H1 (cell line): Measurements from ENCODE around the gene PATJ. TPM values are rescaled to one million over a fixed set of nuclear protein-coding genes. Genes with fewer than 3 reads are reported as not detected.

Experiments
- CTCF ChIA-PET: fragments of 300-600 bp; sonication (Branson Sonifier 250); formaldehyde crosslinking; loops from one replicate; lab custom pipeline; 2021; ENCODE audit not compliant: partially characterized antibody; lab: Charles Lee
- POLR2A ChIA-PET: fragments of 300-600 bp; sonication (Branson Sonifier 250); formaldehyde crosslinking; loops from one replicate; lab custom pipeline; 2021; ENCODE audit warnings: inconsistent platforms; ENCODE audit not compliant: partially characterized antibody; lab: Charles Lee
- DNase-seq, 2 experiments: peaks; one replicate each; pipeline versions ENCODE4 v3.0.0 to v3.0.0-alpha.2; 2010 to 2022; ENCODE audit warnings: low spot score in 2 of 2, low read depth in 1 of 2, mixed read lengths in 1 of 2
- FAIRE-seq: peaks from 2 replicates; lab custom pipeline; 2011; peaks lifted over from hg19 to GRCh38; lab: Jason Lieb, UNC
- H2AFZ ChIP-seq: 2 replicates; pipeline ENCODE4 v1.8.1; 2012; ENCODE audit warnings: low read length, inconsistent platforms
- H2AK5ac ChIP-seq: 2 replicates; pipeline ENCODE4 v1.6.1; 2013; ENCODE audit warnings: low read depth, low read length
- H2BK120ac ChIP-seq: replicated peaks from 2 replicates; pipeline ENCODE3; 2013; ENCODE audit warnings: low read depth, low read length, inconsistent platforms
- H2BK12ac ChIP-seq: 2 replicates; pipeline ENCODE4 v1.6.1; 2013; ENCODE audit warnings: low read depth, low read length
- H2BK15ac ChIP-seq: 2 replicates; pipeline ENCODE4 v1.6.1; 2013; ENCODE audit warnings: low read length
- H2BK20ac ChIP-seq: 2 replicates; pipeline ENCODE4 v1.6.1; 2013; ENCODE audit warnings: low read length
- H2BK5ac ChIP-seq: 2 replicates; pipeline ENCODE4 v1.6.1; 2013; ENCODE audit warnings: low read depth, low read length
- H3K14ac ChIP-seq: 2 replicates; pipeline ENCODE4 v1.6.1; 2013; ENCODE audit warnings: inconsistent platforms; ENCODE audit not compliant: insufficient read length
- H3K18ac ChIP-seq: 2 replicates; pipeline ENCODE4 v1.6.1; 2013; ENCODE audit warnings: low read length; ENCODE audit errors: extremely low read depth
- H3K23ac ChIP-seq: 2 replicates; pipeline ENCODE4 v1.6.1; 2013; ENCODE audit warnings: inconsistent platforms; ENCODE audit not compliant: insufficient read length
- H3K23me2 ChIP-seq: 2 replicates; pipeline ENCODE4 v1.6.1; 2013; ENCODE audit warnings: low read depth, low read length
- H3K27ac ChIP-seq: 2 replicates; pipeline ENCODE4 v1.6.1; 2011; ENCODE audit warnings: low read depth, low read length, inconsistent platforms
- H3K27me3 ChIP-seq, 4 experiments: replicated peaks in 1 of 4; 1 replicate in 1 of 4; 2 replicates in 3 of 4; pipeline versions ENCODE4 v1.6.1 to v1.8.1; 2011 to 2013; ENCODE audit warnings: low read length in 3 of 4, mild to moderate bottlenecking in 3 of 4, inconsistent platforms in 2 of 4, mixed read lengths in 2 of 4, moderate library complexity in 1 of 4; ENCODE audit not compliant: control insufficient read depth in 3 of 4, insufficient read depth in 3 of 4; ENCODE audit errors: extremely low read depth in 1 of 4
- H3K36me3 ChIP-seq, 4 experiments: 2 replicates each; pipeline versions ENCODE4 v1.6.1 to v1.8.1; 2011 to 2013; ENCODE audit warnings: mild to moderate bottlenecking in 4 of 4, low read length in 3 of 4, moderate library complexity in 2 of 4, control low read depth in 1 of 4, inconsistent platforms in 1 of 4; ENCODE audit not compliant: insufficient read depth in 4 of 4, control insufficient read depth in 2 of 4
- H3K4ac ChIP-seq: replicated peaks from 2 replicates; pipeline ENCODE3; 2013; ENCODE audit warnings: low read length, low read depth, mixed read lengths, inconsistent platforms; ENCODE audit not compliant: insufficient read length
- H3K4me1 ChIP-seq, 4 experiments: replicated peaks in 1 of 4; 1 replicate in 1 of 4; 2 replicates in 3 of 4; pipeline versions ENCODE4 v1.6.1 to v1.8.1; 2011 to 2013; ENCODE audit warnings: low read length in 3 of 4, inconsistent platforms in 2 of 4, mixed read lengths in 1 of 4; ENCODE audit not compliant: insufficient read depth in 4 of 4, control insufficient read depth in 3 of 4
- H3K4me2 ChIP-seq, 2 experiments: 2 replicates each; pipeline versions ENCODE4 v1.6.1 to v1.8.1; 2011 to 2013; ENCODE audit warnings: low read depth in 2 of 2, low read length in 2 of 2, control low read depth in 1 of 2, inconsistent platforms in 1 of 2, mild to moderate bottlenecking in 1 of 2; ENCODE audit not compliant: insufficient read depth in 1 of 2
- H3K4me3 ChIP-seq, 4 experiments: fragments of 200-600, 300-600 bp in 1 of 4; sonication (generic), shearing (Covaris generic), sonication (Bioruptor Twin) in 1 of 4; 2 replicates each; pipeline versions ENCODE4 v1.5.1 to v1.8.1; 2011 to 2016; ENCODE audit warnings: low read length in 4 of 4, low read depth in 3 of 4, control low read depth in 2 of 4, inconsistent platforms in 2 of 4, mild to moderate bottlenecking in 2 of 4, mixed read lengths in 1 of 4, moderate library complexity in 1 of 4; ENCODE audit not compliant: insufficient read depth in 2 of 4; ENCODE audit errors: extremely low read depth in 1 of 4
- H3K56ac ChIP-seq: replicated peaks from 2 replicates; pipeline ENCODE3; 2013; ENCODE audit warnings: low read depth, mild to moderate bottlenecking, mixed read lengths, low read length, inconsistent platforms; ENCODE audit not compliant: insufficient read length
- H3K79me1 ChIP-seq: 2 replicates; pipeline ENCODE4 v1.6.1; 2013; ENCODE audit warnings: low read depth, low read length, control low read depth
- H3K79me2 ChIP-seq, 2 experiments: 2 replicates each; pipeline versions ENCODE4 v1.6.1 to v1.8.1; 2012 to 2013; ENCODE audit warnings: low read length in 2 of 2, mild to moderate bottlenecking in 2 of 2, inconsistent platforms in 1 of 2; ENCODE audit not compliant: insufficient read depth in 2 of 2, control insufficient read depth in 1 of 2
- H3K9ac ChIP-seq, 4 experiments: replicated peaks in 1 of 4; 1 replicate in 1 of 4; 2 replicates in 3 of 4; pipeline versions ENCODE4 v1.6.1 to v1.8.1; 2011 to 2013; ENCODE audit warnings: low read depth in 3 of 4, low read length in 3 of 4, control low read depth in 2 of 4, mild to moderate bottlenecking in 2 of 4, moderate library complexity in 2 of 4, inconsistent platforms in 1 of 4; ENCODE audit errors: extremely low read depth in 1 of 4
- H3K9me3 ChIP-seq, 2 experiments: 2 replicates each; pipeline versions ENCODE4 v1.6.1 to v1.8.1; 2012 to 2013; ENCODE audit warnings: mild to moderate bottlenecking in 2 of 2, moderate library complexity in 2 of 2, control low read depth in 1 of 2, inconsistent platforms in 1 of 2, low read depth in 1 of 2, low read length in 1 of 2, mixed read lengths in 1 of 2; ENCODE audit not compliant: insufficient read depth in 2 of 2
- H4K20me1 ChIP-seq, 2 experiments: replicated peaks in 1 of 2; 2 replicates each; pipeline versions ENCODE3 to v1.8.1; 2011 to 2013; ENCODE audit warnings: inconsistent platforms in 2 of 2, low read length in 2 of 2, mild to moderate bottlenecking in 1 of 2; ENCODE audit not compliant: insufficient read depth in 2 of 2, control insufficient read depth in 1 of 2
- H4K5ac ChIP-seq: 2 replicates; pipeline ENCODE4 v1.6.1; 2013; ENCODE audit warnings: low read length, low read depth, mixed read lengths, inconsistent platforms; ENCODE audit not compliant: insufficient read length
- H4K8ac ChIP-seq: 2 replicates; pipeline ENCODE4 v1.8.0; 2013; ENCODE audit warnings: mild to moderate bottlenecking, moderate library complexity, low read length, inconsistent platforms; ENCODE audit not compliant: insufficient read depth; ENCODE audit errors: extremely low read depth
- H4K91ac ChIP-seq: replicated peaks from 2 replicates; pipeline ENCODE3; 2013; ENCODE audit warnings: low read length, mixed read lengths, inconsistent platforms; ENCODE audit not compliant: insufficient read length
- HDAC2 ChIP-seq, 2 experiments: fragments of 300-600 bp in 1 of 2; sonication (generic) in 1 of 2; IDR thresholded peaks; 2 replicates each; pipeline ENCODE4 v1.6.1; 2011 to 2012; ENCODE audit warnings: low read depth in 2 of 2, low read length in 2 of 2, mild to moderate bottlenecking in 2 of 2, moderate library complexity in 2 of 2, borderline replicate concordance in 1 of 2, inconsistent platforms in 1 of 2
- WGBS, 2 experiments: shearing (Covaris generic) in 1 of 2; methylation state at CpG; one replicate each; pipeline versions ENCODE4 v1.1.6 to v1.1.7; 2013 to 2015; ENCODE audit warnings: low lambda C conversion rate in 2 of 2, mixed read lengths in 2 of 2, inconsistent platforms in 1 of 2, low coverage in 1 of 2, missing lambda C conversion rate in 1 of 2; ENCODE audit not compliant: insufficient replicate concordance in 2 of 2, insufficient coverage in 1 of 2, insufficient read length in 1 of 2; ENCODE audit errors: extremely low coverage in 1 of 2, missing lambda C conversion rate in 1 of 2; 5-methylcytosine and 5-hydroxymethylcytosine counted together
- polyA plus RNA-seq, 7 experiments: library from polyadenylated mRNA; depleted of rRNA in 3 of 7; stranded (reverse) in 5 of 7; unstranded in 2 of 7; fragments of >200 nt in 5 of 7; fragments of 200-250 nt in 2 of 7; gene quantifications; 1 replicate in 5 of 7; 2 replicates in 1 of 7; 4 replicates in 1 of 7; pipeline versions ENCODE4 v1.2.1 to v1.2.3, GENCODE V29; 2011 to 2013; ENCODE audit warnings: missing spikeins in 2 of 7, mixed read lengths in 2 of 7
- total RNA-seq: library from RNA; stranded (reverse); fragmentation: NEBNext Ultra II Directional; extraction: Animal tissue kit (Norgen Biotek cat#: 25700); gene quantifications from 2 replicates; pipeline ENCODE4 v1.2.1, GENCODE V29; 2021

PATJ gene
- total and polyA plus RNA-seq, 2 of the 8 experiments (the other 6 are each of a cell fraction or from before 2014, with no cell fraction given), result 8.2 to 55.6 TPM

DNA sequence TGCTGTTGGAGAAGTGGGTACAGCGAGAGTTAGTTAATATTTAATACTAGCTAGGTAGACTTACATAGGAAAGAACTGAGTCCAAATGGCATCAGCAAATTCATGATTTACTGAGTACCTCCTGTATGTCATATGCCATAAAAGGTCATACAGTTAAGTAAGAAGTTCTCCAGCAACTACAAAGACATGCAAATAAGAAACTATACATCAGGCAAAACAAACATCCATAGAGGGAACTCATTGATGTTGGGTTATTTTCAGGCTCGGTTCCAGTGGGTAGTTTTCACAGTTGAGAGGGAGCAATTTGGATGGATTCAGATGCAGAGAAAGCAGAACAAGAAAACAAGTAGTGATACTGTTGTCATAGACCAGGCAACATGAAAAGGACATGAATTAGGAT lies 287.4 kb downstream of the PATJ start:
- 92% methylated on average over 2 of the region's 2 CpGs; no CpG with 5 or more reads in 1 of the 2 experiments for WGBS, 2 experiments
- H4K5ac ChIP-seq, result no peak overlapping the region
- no peaks in the 10 kb centered on the region for H3K36me3 ChIP-seq
- no peak overlapping the region for H2BK20ac ChIP-seq
- H3K4me1 ChIP-seq, result peaks cover 5 to 11% (median 10%) of the 10 kb centered on the region in 4 experiments
- no peak overlapping the region for H2BK15ac ChIP-seq
- H3K27me3 ChIP-seq, result no peaks in the 10 kb centered on the region
- H3K18ac ChIP-seq, result no peak overlapping the region
- no peak overlapping the region for H3K23ac ChIP-seq
- ChIA-PET CTCF (no interaction called here), POLR2A (no interaction called here)
- H2BK120ac ChIP-seq, result no peak overlapping the region
- H3K79me2 ChIP-seq, result no peaks in the 10 kb centered on the region
- no peak overlapping the region for H2BK12ac ChIP-seq
- H3K56ac ChIP-seq, result no peak overlapping the region
- H3K9ac ChIP-seq, result no peak overlapping the region
- no peak overlapping the region for H2AK5ac ChIP-seq
- H3K9me3 ChIP-seq, result peaks cover 3 to 5% of the 10 kb centered on the region in 2 experiments; a peak in 1 of 4 replicates
- H4K91ac ChIP-seq, result no peak overlapping the region
- no peaks in the 10 kb centered on the region for H3K23me2 ChIP-seq
- no peak overlapping the region for H3K4ac ChIP-seq
- no peak overlapping the region for H4K8ac ChIP-seq
- H2BK5ac ChIP-seq, result no peak overlapping the region
- no peak for DNase-seq
- no peaks in the 10 kb centered on the region for H4K20me1 ChIP-seq
- no peak overlapping the region for H3K14ac ChIP-seq
- no peak overlapping the region for H3K27ac ChIP-seq
- H3K4me2 ChIP-seq, result no peak overlapping the region
- no peak for TF ChIP-seq HDAC2 (IDR thresholded peaks at IDR 0.05; ENCODE audit: borderline replicate concordance in 1 of 2, low read depth in 2 of 2, low read length in 2 of 2)
- no peaks in the 10 kb centered on the region for H3K79me1 ChIP-seq
- H2AFZ ChIP-seq, result no peak overlapping the region
- FAIRE-seq, result no peak
- H3K4me3 ChIP-seq, result no peak overlapping the region
